ENCODE results near the gene OTOR.

OTOR gene, protein sequence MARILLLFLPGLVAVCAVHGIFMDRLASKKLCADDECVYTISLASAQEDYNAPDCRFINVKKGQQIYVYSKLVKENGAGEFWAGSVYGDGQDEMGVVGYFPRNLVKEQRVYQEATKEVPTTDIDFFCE

DNA sequence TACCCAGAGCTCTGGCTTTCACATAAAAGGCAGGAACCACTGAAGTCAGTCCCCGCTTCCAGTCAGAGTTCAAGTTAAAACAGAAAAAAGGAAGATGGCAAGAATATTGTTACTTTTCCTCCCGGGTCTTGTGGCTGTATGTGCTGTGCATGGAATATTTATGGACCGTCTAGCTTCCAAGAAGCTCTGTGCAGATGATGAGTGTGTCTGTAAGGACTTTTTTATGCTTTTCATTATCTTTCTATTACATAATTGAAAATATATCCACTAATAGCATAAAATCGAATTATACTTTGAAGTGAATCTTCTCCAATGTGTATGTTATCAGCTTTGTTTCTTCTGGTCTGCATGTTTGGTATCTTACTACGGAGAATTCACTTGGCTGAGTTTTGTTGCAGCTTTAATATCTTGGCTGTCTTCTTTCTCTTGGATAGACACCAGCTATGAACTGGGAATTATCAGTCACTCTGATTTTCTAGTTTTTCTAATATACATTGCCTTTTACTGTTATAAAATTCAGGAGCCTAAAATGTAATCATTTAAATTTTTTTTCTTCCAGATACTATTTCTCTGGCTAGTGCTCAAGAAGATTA lies at the start of gene OTOR:
Gene OTOR, plus strand, starts transcription at position 51 of the 593 bp plus-strand sequence. Its CDS starts 44 bp downstream, at position 95.
- no peak for DNase-seq (ENCODE audit: low read depth in 2 of 2, low spot score in 1 of 2)

DNA sequence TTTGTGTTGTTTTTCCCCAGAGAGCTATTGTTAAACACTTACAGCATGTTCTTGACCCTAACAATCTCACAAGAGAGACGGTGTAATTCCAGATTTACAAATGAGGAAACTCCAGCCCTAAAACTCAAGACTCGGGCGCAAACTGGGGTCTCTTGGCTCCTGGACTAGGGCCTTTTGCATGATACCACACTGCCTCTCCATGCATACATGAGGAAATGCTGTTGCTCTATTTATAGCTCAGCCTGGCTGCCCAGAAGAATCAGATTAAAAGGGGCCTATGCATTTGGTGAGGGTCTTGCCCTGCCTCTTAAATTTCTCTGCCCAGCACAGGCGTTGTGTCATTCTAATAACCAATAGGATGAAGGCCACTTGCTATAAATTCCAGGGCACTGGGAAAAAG lies 48.9 kb upstream of the OTOR start:
- DNase-seq (ENCODE audit: low read depth in 2 of 2, low spot score in 1 of 2): no peak

DNA sequence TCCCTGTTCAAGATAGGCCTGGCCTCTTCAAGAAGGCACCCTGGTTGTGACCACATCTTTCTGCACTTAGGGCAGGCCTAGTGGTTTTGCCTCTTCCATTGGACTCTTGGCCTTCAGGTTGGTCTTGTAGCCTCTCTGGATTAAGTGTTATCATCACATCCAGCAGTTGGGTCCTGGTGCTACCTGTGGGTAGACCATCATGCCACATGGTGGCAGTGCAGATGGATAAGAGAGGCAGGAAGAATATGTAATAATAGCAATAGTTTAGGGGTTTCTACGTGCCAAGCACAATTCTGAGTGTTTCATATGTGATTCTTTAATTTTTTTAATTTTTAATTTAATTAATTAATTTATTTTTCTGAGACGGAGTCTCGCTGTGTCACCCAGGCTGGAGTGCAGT lies 46.9 kb upstream of the OTOR start:
- DNase-seq (ENCODE audit: low read depth in 2 of 2, low spot score in 1 of 2): no peak

DNA sequence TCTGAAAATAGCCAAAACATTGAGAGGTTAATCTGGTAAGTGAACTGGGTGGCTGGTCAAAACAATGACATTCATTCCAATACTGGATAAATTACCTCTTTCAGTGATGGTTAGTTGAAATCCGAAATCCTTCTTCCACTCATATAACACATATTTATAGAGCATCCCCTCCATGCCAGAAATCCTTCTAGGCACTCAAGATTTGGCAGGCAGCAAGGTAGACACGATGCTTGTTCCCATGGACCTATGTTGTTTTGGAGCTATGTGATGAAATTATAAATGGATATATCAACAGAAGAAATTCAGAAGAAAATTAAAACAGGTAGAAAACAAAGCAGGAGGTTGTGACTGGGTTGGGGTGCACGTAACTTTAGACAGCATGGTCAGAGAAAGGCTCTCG lies 44.6 kb upstream of the OTOR start:
- no peak for DNase-seq (ENCODE audit: low read depth in 2 of 2, low spot score in 1 of 2)

DNA sequence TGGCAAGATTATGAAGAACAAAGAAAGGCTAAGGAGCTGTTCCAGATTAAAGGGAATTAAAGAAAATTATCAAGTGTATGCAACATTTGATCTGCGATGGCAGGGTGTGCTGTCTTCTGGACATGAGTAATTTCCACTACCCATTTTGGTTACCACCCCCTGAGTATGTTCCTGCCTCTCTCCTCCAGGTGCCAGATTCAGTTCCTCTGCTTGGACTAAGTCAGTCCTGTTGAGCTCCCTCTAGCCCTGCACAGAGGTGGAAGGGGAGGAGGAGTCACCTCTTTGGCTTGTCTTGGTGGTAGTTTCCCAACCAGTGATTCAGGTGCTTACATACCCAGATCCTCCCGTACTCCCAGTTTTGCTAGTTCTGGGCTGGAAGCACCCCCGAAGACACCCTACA lies 40.5 kb upstream of the OTOR start:
- DNase-seq (ENCODE audit: low read depth in 2 of 2, low spot score in 1 of 2): no peak

DNA sequence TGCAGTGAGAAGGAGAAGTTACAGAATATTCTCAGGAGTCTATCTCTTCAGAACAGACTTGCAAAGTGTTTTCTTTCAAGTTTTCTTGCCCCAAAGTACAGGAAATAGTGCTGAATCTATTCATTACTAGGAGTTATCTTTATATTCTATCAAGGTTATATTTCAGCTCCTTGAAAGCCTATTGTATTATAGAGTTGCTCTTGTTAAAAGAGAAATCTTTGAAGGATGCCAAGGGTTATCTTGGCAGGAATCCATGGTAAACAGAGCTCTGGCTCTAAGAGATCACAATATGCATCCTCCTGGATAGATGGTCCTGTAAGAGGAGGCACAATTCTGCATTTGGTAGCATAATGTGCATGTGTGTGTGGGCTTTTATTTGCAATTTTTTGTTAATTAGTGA lies 39.6 kb upstream of the OTOR start:
- no peak for DNase-seq (ENCODE audit: low read depth in 2 of 2, low spot score in 1 of 2)

DNA sequence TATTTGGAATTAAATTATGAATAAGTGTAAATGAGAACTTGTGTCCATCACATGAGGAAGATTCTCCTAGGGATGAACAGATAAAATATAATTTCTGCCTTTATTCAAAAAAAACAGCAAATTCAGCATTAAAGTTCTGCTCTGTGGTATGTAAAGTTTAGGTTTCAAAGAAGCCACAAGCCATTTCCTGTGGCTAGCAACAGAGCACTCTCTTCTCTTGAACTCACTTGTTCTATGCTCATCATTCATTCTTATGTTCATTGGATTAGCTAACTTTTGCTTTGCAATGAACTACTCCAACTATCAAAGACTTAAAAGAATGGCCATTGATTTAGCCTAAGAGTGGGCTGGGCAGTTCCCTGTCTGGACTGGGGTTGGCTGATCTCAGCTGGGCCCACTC lies 39.1 kb upstream of the OTOR start:
- DNase-seq (ENCODE audit: low read depth in 2 of 2, low spot score in 1 of 2): no peak

DNA sequence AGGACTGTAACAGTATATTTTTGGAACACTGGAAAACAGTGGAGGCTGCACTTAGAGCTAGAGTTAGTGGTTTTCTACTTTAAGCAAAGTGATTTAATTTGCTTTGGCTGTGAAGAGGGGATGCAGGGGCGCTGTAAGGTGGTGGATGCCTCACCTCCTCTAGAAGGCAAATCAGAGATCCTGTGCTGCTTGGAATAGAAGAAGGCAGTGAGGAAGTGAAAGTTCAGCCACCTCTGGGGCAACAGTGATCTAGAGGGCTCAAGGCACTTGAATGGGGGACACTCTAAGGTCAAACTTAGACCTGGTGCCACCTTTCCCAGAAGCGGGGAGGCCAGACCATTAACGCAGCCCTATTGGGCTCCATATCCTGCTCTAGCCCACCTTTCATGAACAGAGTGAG lies 37.4 kb upstream of the OTOR start:
- no peak for DNase-seq (ENCODE audit: low read depth in 2 of 2, low spot score in 1 of 2)

DNA sequence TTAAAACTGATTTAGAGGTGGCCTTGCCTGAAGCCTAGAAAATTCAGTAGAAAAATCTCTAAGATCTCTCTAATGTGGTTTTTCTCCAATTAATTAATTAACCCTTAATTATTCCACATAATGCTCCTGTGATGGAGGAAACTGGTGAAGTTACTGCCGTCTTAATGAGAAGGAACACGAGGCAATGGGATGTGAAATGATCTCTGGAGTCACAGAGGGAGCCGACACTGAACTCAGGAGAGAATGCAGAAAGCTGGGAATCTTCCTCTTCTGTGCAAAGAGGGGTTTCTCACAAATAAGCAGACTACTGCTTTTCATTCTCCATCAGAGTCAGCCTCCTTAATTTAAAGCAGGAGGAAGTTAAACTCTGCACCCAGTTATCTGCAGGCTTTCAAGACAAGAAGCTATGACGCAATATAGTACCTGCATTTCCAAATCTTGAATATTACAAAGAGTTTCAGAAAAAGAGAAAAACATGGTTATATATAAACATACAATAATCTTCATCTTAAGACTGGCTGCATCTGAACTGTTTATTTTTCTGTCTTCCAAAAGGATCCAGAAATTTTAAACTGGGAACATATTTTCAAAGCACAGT lies 36.4 kb upstream of the OTOR start:
- DNase-seq (ENCODE audit: low read depth in 2 of 2, low spot score in 1 of 2): no peak

DNA sequence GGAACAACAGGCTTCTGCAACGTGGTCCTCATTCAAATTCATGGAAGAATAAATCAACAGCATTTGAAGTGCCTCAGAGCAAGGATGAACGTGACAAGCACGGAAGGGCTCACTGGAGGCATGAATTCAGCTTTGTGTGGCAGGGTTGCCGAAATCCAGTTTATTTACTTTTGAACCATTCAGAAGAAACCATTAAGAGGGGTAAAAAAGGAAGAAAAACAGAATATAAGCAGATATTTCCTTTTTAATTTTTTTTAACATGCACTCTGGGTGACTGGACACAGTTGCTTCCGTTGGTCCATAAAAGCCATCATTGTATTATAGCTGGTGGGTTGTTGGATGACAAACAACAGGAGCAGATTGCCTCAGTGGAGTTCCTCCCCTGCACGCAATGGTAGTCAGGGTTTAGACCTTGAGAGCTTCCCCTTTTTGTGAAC lies 35.6 kb upstream of the OTOR start:
- DNase-seq (ENCODE audit: low read depth in 2 of 2, low spot score in 1 of 2): no peak

DNA sequence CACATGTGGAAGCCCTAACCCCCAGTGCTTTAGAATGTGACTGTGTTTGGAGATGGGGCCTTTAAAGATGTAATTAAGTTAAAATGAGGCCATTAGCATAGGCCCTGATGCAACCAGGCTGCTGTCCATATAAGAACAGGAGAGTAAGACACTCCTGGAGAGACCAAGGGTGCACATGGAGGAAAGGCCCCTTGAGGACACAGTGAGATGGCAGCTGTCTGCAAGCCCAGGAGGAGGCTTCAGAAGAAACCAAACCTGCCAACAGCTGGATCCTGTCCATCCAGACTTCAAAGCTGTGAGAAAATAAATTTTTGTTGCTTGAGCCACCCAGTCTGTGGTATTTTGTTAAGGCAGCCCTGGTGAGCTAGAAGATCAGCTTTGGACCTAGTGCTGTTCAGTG lies 35.1 kb upstream of the OTOR start:
- no peak for DNase-seq (ENCODE audit: low read depth in 2 of 2, low spot score in 1 of 2)

DNA sequence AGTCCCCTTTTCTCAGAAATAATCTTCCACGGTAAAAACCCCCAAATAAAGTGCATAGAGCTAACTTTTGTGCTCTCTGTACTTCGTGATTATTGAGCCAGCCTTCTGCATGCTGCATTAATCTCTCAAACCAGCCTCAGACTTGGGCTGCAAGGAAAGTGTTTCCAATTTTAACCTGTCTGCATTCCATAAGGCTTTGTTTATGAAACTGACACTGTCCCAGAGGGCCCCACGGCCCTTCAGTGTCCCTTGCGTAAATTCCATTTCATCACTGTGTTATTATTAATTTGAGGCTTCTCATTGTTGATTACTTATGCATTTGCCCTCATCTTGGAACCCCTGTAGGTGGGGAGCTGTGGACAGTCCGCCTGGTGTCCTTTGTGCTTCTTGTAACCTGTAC lies 33.9 kb upstream of the OTOR start:
- no peak for DNase-seq (ENCODE audit: low read depth in 2 of 2, low spot score in 1 of 2)

DNA sequence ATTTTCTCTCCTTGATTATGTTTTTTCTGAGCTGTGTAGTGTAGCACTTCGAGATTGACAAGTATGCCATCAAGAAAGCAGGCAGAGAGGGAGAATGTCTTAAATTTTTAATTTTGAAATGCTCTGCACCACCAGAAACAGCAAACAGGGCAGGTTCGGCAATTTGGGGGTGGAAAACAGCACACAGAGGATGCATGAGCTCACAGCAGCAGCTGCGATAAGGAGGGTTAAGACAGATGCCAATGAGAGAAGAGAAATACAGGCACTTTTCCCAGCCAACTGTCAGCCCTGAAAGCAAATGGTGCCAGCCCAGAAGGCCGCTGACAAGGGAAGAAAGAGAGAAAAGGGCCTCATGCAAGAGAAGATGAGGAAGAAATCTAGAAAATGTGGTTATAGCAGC lies 33.4 kb upstream of the OTOR start:
- no peak for DNase-seq (ENCODE audit: low read depth in 2 of 2, low spot score in 1 of 2)

DNA sequence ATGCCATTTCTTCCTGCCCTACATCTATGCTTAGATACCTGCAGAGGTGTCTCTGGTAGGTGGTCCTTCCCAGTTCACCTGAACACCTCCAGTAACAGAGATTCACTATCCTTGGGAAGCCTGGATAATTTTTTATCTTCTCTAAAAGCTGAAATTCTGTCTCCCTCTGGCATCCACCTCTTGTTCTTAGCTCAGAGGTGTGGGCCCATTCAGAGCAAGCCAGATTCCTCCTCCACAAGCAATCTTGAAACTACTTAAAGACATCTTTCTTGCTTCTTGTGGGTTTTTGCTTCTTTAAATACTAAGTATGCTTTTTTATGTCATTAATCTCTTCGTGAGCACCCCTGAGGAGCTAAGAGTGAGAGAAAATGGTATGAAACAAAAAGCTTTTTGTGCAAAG lies 28.7 kb upstream of the OTOR start:
- no peak for DNase-seq (ENCODE audit: low read depth in 2 of 2, low spot score in 1 of 2)

DNA sequence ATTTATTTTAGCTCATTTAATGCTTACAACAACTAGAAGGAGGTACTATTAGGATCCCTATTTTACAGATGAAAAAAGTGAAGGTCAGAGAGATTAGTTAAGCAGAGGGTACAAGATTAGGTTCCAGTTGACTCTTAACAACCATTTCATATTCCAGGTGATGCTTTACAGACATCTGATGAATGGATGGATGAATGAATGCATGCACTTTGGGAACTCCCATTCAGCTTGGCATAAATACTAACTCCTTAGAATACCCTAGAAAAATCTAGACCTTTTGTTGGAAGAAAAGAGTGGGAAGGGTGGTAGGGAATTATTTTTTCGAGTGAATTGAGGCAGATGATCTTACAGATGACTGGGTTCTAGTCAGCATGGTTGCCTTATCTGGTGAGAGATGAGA lies 19.1 kb upstream of the OTOR start:
- no peak for DNase-seq (ENCODE audit: low read depth in 2 of 2, low spot score in 1 of 2)

DNA sequence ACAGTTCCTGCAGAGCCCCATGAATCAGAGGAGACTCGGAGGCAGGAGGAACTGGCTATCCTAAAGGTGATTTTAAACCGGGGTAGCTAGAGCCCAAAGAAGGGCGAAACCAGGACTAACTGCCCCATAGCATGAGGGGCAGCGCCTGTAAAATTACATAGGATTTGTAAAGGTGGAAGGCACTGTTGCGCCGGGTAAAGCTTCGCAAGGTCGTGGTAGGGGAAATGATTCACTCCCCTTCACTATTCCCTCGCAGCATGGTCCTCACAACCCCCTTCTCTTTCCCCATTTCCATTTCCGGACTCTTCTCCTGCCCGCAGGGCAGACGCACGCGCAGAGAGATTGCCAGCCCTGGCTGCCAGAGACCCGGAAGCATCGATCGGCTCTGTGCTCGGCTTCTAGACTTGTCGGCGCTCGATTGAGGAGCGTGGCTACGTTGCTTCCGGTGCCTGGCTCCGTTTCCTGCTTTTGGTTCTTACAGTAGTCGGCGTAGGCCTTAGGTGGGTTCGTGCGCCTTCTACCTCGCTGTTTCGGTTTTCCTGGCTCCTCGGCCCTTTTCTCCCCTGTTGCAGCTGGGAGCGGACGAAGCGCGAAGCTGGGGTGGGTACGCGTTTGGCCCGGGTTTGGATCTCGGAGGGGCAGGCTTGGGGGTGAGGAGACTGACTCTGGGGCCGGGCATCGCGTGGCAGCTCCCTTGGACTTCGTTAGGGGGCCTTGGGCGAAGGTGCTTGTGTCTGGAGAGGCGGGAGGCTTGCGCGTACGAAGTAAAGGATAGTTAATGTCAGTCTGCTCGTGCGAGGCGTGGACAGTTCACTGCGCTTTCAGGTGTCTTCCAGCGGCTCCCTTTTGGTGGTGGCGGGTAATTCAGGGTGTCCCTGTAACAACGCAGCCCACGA lies 18.3 kb upstream of the OTOR start, which contains the start of gene SNRPB2:
Gene SNRPB2, plus strand, starts transcription at position 462 of the 896 bp plus-strand sequence. CDS start 1,677 bp downstream, outside the sequence.
- peak; percentile 80 to 84 for DNase-seq (ENCODE audit: low read depth in 2 of 2, low spot score in 1 of 2)

DNA sequence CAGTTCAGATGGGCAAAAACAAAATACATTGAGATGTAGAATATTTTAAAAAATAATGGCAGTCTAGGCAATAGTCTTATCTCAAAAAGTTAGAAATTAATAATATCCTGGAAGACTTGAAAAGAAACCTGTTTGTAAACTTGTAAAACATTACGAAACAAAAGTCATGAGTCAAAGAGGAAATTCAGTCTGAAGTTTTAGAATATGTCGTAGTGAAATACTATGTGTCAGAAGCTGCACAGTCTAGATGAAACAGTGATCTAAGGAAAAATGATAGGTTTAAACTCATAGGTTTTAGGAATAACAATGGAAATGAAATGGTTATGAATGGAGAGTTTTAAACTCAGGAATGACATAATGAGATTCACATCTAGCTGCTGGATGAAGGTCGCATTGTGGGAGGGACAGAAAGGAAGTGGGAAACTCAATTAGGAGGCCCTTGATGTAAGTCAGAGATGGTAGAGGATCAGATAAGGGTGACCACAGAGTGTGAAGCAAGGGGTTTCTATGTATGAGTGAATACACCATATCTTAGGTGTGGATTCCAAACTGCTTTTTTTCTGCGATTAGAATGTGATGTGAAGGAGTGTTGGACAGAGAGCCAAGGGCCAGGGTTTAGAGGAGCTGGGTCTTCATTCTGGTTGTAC lies 15.5 kb upstream of the OTOR start:
- DNase-seq (ENCODE audit: low read depth in 2 of 2, low spot score in 1 of 2): no peak

DNA sequence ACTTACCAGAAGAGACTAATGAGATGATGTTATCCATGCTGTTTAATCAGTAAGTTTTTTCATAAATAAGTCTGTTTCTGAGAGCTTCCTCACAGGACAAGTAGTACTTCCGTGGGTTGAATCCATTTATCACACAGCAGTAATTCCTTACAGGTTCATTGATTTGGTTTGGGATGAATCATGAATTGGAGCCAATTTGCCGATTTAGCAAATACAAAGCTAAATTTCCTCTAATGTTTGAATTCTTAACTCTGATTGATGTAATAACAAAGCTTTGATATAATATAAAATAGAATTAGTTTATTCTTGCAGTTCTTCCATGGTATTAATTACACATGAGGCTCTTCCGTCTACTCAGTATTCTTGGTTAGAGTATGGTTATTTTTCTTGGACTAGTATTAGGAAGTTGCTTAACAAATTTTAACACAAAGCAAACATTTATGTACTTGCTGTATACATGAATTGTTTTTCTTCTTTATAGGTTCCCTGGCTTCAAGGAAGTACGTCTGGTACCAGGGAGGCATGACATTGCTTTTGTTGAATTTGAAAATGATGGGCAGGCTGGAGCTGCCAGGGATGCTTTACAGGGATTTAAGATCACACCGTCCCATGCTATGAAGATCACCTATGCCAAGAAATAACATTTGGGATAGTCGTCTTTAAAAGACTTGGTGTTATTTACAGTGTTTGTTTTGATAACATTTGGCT lies 7.6 kb upstream of the OTOR start:
- no peak for DNase-seq (ENCODE audit: low read depth in 2 of 2, low spot score in 1 of 2)

DNA sequence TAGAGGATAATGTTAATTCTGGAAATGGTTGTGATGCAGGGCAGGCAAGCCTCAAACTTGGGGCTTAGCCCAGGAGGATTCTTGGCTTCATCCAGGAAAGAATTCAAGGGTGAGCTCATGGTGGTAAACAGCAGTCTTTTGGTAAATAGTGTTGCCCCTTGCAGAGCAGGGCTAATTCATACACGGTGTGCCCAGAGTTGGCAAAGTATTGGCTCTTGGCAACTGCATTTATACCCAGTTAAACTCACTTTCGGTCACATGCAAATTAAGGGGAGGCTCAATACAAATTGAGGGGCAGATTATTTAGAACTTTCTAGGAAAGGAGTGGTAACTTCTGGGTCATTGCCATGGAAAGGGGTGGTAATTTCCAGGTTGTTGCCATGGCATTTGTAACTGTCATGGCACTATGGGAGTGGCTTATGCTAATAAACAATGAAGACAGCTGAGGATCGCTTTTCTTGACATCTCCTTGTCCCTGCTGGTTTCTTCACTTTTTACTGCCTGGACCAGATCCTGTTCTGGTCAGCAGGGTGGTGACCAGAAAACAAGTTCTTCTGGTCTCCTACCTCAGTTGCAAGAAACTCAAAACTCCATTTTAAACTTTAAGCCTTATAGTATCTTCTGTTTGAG lies 3.9 kb upstream of the OTOR start:
- no peak for DNase-seq (ENCODE audit: low read depth in 2 of 2, low spot score in 1 of 2)

DNA sequence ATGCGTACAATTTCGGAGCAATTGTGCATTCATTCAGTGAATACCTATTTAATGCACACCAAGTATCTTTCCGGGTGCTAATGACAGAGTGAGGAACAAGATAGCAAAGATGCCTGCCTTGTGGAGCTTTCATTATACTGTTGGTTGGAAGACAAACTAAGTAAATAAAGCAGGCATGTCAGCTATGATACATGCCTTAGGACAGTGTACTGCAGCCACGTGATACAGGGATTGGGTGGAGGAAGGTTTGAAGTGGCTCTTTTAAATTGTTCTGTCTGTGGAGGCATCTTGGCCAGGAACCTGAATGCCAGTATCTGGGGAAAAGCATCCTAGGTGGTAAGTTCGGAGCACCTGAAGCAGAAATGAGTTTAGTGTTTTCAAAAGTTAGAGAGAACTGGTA lies 3.0 kb upstream of the OTOR start:
- DNase-seq (ENCODE audit: low read depth in 2 of 2, low spot score in 1 of 2): no peak

Measured in stimulated activated CD8-positive, alpha-beta memory T cell treated with anti-CD3 and anti-CD28 coated beads, Interleukin-4, amount 100 ng/mL, for 4 hours (primary cell).